Measurements from ENCODE around the gene PDE4D. TPM values are rescaled to one million over a fixed set of nuclear protein-coding genes. Genes with fewer than 3 reads are reported as not detected.

PDE4D gene
- total RNA-seq, 1 experiment from 2014 or later = 6.5 TPM

- Histone ChIP-seq H3K27me3 (replicated peaks; ENCODE audit: insufficient read depth, low read depth, low read length, poor library complexity) (peaks cover 12% of the 10 kb centered on the region), H3K4me3 (ENCODE audit: low read depth, low read length, poor library complexity, severe bottlenecking) (no peak overlapping the region), H3K9me3 (ENCODE audit: low read depth, low read length, poor library complexity, severe bottlenecking) (no peaks in the 10 kb centered on the region), H3K36me3 (ENCODE audit: insufficient read depth, low read length, poor library complexity, severe bottlenecking) (no peaks in the 10 kb centered on the region), H3K4me1 (ENCODE audit: insufficient read depth, low read length, poor library complexity, severe bottlenecking) (no peaks in the 10 kb centered on the region), H3K27ac (ENCODE audit: low read depth, low read length, poor library complexity, severe bottlenecking) (no peak overlapping the region)
- ChIA-PET POLR2A (ENCODE audit: low non-redundant PET) (no interaction called here), CTCF (interaction anchor here (0.6 kb wide), 1 partner anchor 1000 kb away, joined by 3 read pairs; no protein-coding TSS in a partner anchor)
- no TSS peak for BruUV-seq (replicated peaks)
- intact Hi-C loops (cut with micrococcal nuclease; ENCODE audit: unreplicated experiment) = no loop called here
- TF ChIP-seq CTCF (conservative IDR thresholded peaks at IDR 0.05; ENCODE audit: low read depth, low read length) (no peak), EZH2 (IDR thresholded peaks at IDR 0.05; ENCODE audit: borderline replicate concordance, low read depth, low read length, poor library complexity, severe bottlenecking) (no peak)
- DNase-seq (ENCODE audit: low spot score) = no peak
Measured at GRCh38 chr5:59356813-59357380, 536.6 kb downstream of the PDE4D start.

GRCh38 chr5:59354811-59355210 is 538.7 kb downstream of the PDE4D start:
- H3K4me3 ChIP-seq (ENCODE audit: low read depth, low read length, poor library complexity, severe bottlenecking) = no peak overlapping the region
- CTCF ChIA-PET = interaction anchor here (0.9 kb wide), 1 partner anchor 21 kb away, joined by 4 read pairs; no protein-coding TSS in a partner anchor
- BruUV-seq (replicated peaks) = no TSS peak
- H3K27ac ChIP-seq (ENCODE audit: low read depth, low read length, poor library complexity, severe bottlenecking) = no peak overlapping the region
- POLR2A ChIA-PET (ENCODE audit: low non-redundant PET) = no interaction called here
- TF ChIP-seq EZH2 (IDR thresholded peaks at IDR 0.05; ENCODE audit: borderline replicate concordance, low read depth, low read length, poor library complexity, severe bottlenecking) (no peak), CTCF (conservative IDR thresholded peaks at IDR 0.05; ENCODE audit: low read depth, low read length) (no peak)
- H3K36me3 ChIP-seq (ENCODE audit: insufficient read depth, low read length, poor library complexity, severe bottlenecking) = no peaks in the 10 kb centered on the region
- no peak for DNase-seq (ENCODE audit: low spot score)
- H3K27me3 ChIP-seq (replicated peaks; ENCODE audit: insufficient read depth, low read depth, low read length, poor library complexity) = peaks cover 12% of the 10 kb centered on the region
- H3K9me3 ChIP-seq (ENCODE audit: low read depth, low read length, poor library complexity, severe bottlenecking) = no peaks in the 10 kb centered on the region
- intact Hi-C loops (cut with micrococcal nuclease; ENCODE audit: unreplicated experiment) = no loop called here
- no peaks in the 10 kb centered on the region for H3K4me1 ChIP-seq (ENCODE audit: insufficient read depth, low read length, poor library complexity, severe bottlenecking)

DNA sequence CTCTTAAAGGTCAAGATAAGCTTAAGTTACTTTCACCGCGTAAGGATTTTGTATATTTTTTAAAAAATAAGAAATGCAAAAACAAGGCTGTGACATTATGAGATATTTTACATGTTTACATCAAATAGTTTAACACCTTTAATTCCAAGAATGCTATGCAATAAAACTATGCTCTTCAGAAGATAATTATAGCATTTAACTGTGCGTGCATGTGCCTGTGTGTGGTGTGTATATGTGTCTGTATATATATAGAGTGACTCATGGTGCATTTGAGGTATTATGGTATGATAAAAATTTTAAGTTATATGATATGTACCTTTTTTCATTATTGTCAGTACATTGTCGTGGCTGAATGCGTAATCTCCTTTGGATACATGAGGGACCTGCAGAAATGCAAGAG is 539.3 kb downstream of the PDE4D start:
- intact Hi-C loops (cut with micrococcal nuclease; ENCODE audit: unreplicated experiment) = no loop called here
- CTCF ChIA-PET = no interaction called here

More for the DNA sequence above, 539.3 kb downstream of the PDE4D start:
- no peaks in the 10 kb centered on the region for H3K4me1 ChIP-seq (ENCODE audit: insufficient read depth, low read length, poor library complexity, severe bottlenecking)
- BruUV-seq (replicated peaks) = no TSS peak
- H3K4me3 ChIP-seq (ENCODE audit: low read depth, low read length, poor library complexity, severe bottlenecking) = no peak overlapping the region
- H3K27ac ChIP-seq (ENCODE audit: low read depth, low read length, poor library complexity, severe bottlenecking) = no peak overlapping the region
- no peaks in the 10 kb centered on the region for H3K9me3 ChIP-seq (ENCODE audit: low read depth, low read length, poor library complexity, severe bottlenecking)
- POLR2A ChIA-PET (ENCODE audit: low non-redundant PET) = no interaction called here
- DNase-seq (ENCODE audit: low spot score) = no peak
- H3K36me3 ChIP-seq (ENCODE audit: insufficient read depth, low read length, poor library complexity, severe bottlenecking) = no peaks in the 10 kb centered on the region
- TF ChIP-seq CTCF (conservative IDR thresholded peaks at IDR 0.05; ENCODE audit: low read depth, low read length) (no peak), EZH2 (IDR thresholded peaks at IDR 0.05; ENCODE audit: borderline replicate concordance, low read depth, low read length, poor library complexity, severe bottlenecking) (no peak)
- H3K27me3 ChIP-seq (replicated peaks; ENCODE audit: insufficient read depth, low read depth, low read length, poor library complexity) = peaks cover 12% of the 10 kb centered on the region
